CD8-positive, alpha-beta memory T cell (primary cell): ENCODE measurements around the gene IL1RL1. TPM values are rescaled to one million over a fixed set of nuclear protein-coding genes. Genes with fewer than 3 reads are reported as not detected.

Experiments
- CTCF ChIA-PET: fragments of 350-600 bp; sonication (Branson Sonifier 250); formaldehyde crosslinking; loops from one replicate; lab custom pipeline; 2021; ENCODE audit warnings: antibody characterized with exemption; lab: Charles Lee
- POLR2A ChIA-PET: fragments of 350-600 bp; sonication (Branson Sonifier 250); formaldehyde crosslinking; loops from one replicate; lab custom pipeline; 2021; ENCODE audit warnings: antibody characterized with exemption; lab: Charles Lee
- DNase-seq, 5 donors: peaks; one replicate each; pipeline versions ENCODE4 v3.0.0 to v3.0.0-alpha.2; 2020 to 2022; ENCODE audit warnings: mixed read lengths in 1 of 5
- H3K27ac ChIP-seq: one replicate; pipeline ENCODE4 v1.7.0; 2013; ENCODE audit warnings: low read depth, mild to moderate bottlenecking, low read length, moderate library complexity
- H3K27me3 ChIP-seq: 2 replicates; pipeline ENCODE4 v1.7.0; 2013; ENCODE audit warnings: low read length, mild to moderate bottlenecking; ENCODE audit not compliant: insufficient read depth, poor library complexity, severe bottlenecking
- H3K36me3 ChIP-seq: 2 replicates; pipeline ENCODE4 v1.7.0; 2013; ENCODE audit warnings: mild to moderate bottlenecking, low read length, moderate library complexity; ENCODE audit not compliant: insufficient read depth
- H3K4me1 ChIP-seq: 2 replicates; pipeline ENCODE4 v1.7.0; 2013; ENCODE audit warnings: mild to moderate bottlenecking, low read length, moderate library complexity; ENCODE audit not compliant: insufficient read depth
- H3K4me3 ChIP-seq: 2 replicates; pipeline ENCODE4 v1.7.0; 2013; ENCODE audit warnings: mild to moderate bottlenecking, low read length
- H3K9me3 ChIP-seq: 2 replicates; pipeline ENCODE4 v1.7.0; 2013; ENCODE audit warnings: mild to moderate bottlenecking, low read length
- H3K27ac Mint-ChIP-seq, 8 donors: one replicate each; pipeline ENCODE4 v1.8.0; 2020 to 2021; ENCODE audit warnings: mixed read lengths in 8 of 8, mild to moderate bottlenecking in 6 of 8, inconsistent platforms in 3 of 8, moderate library complexity in 3 of 8
- H3K27me3 Mint-ChIP-seq, 2 donors: one replicate each; pipeline ENCODE4 v1.8.0; 2020 to 2021; ENCODE audit warnings: mixed read lengths in 2 of 2, mild to moderate bottlenecking in 1 of 2, moderate library complexity in 1 of 2
- H3K36me3 Mint-ChIP-seq, 3 donors: one replicate each; pipeline ENCODE4 v1.8.0; 2020 to 2021; ENCODE audit warnings: mixed read lengths in 3 of 3, inconsistent platforms in 1 of 3, mild to moderate bottlenecking in 1 of 3
- H3K4me1 Mint-ChIP-seq, 3 donors: one replicate each; pipeline ENCODE4 v1.8.0; 2020 to 2021; ENCODE audit warnings: mixed read lengths in 3 of 3, inconsistent platforms in 1 of 3, mild to moderate bottlenecking in 1 of 3
- H3K4me3 Mint-ChIP-seq, 7 donors: one replicate each; pipeline ENCODE4 v1.8.0; 2020 to 2021; ENCODE audit warnings: mixed read lengths in 7 of 7, mild to moderate bottlenecking in 6 of 7, moderate library complexity in 4 of 7, inconsistent platforms in 2 of 7
- H3K9me3 Mint-ChIP-seq, 5 donors: one replicate each; pipeline ENCODE4 v1.8.0; 2020 to 2022; ENCODE audit warnings: mixed read lengths in 5 of 5, mild to moderate bottlenecking in 3 of 5, moderate library complexity in 2 of 5, inconsistent platforms in 1 of 5
- polyA plus RNA-seq: library from polyadenylated mRNA; unstranded; fragments of 300-500 nt; fragmentation: Illumina TruSeq; gene quantifications from one replicate; pipeline ENCODE4 v1.2.3, GENCODE V29; 2021
- total RNA-seq, 2 experiments: library from RNA; stranded (reverse); gene quantifications; one replicate each; pipeline ENCODE4 v1.2.3, GENCODE V29; 2021

The IL1RL1 gene
- under 1 TPM; 0.22 to 0.35 TPM for total RNA-seq
- 0.14 TPM for polyA plus RNA-seq

DNA sequence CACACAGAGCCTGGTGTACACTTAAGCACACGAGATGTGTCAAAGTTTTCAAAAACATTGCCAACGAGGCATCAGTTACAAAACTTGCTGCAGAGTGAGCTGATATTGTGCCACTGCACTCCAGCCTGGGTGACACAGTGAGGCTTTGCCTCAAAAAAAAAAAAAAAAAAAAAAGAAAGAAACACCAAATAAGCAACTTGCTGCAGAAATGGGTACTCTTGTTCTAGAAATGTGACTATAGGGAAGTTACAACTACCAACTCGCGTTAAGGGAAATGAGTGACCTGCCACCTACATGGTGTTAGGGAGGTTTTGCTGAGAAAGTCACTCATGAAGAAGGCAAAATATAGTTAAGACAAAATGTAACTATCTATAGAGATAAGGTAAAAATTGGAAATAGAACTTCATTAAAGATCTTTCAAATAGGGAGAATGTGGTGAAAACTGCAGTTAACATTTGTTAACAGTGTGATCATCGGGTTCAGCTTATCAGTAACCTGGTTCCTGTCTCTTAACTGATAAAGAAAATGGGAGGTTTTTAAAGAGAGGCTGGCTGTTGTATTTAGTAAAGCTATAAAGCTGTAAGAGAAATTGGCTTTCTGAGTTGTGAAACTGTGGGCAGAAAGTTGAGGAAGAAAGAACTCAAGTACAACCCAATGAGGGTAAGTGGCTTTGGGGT is at the start of gene IL1RL1:
IL1RL1 (plus strand) TSS at position 600 of the 677 bp plus-strand sequence. CDS start 26,702 bp downstream, outside the sequence.
- ChIA-PET CTCF (no interaction called here), POLR2A (no interaction called here)
- no peak within 1 kb of the TSS for H3K27ac ChIP-seq
- H3K36me3 ChIP-seq = no peaks in the 10 kb centered on the region
- no peaks in the 10 kb centered on the region for H3K9me3 ChIP-seq
- no peak for DNase-seq
- Mint-ChIP-seq H3K27ac (no peak within 1 kb of the TSS), H3K4me1 (peaks cover 0 to 2% (median 0%) of the 10 kb centered on the region in 3 donors), H3K9me3 (no peaks in the 10 kb centered on the region), H3K27me3 (peaks cover 3 to 14% of the 10 kb centered on the region in 2 donors), H3K36me3 (no peaks in the 10 kb centered on the region), H3K4me3 (no peak within 1 kb of the TSS)
- no peaks in the 10 kb centered on the region for H3K27me3 ChIP-seq
- no peak within 1 kb of the TSS for H3K4me3 ChIP-seq
- no peaks in the 10 kb centered on the region for H3K4me1 ChIP-seq

DNA sequence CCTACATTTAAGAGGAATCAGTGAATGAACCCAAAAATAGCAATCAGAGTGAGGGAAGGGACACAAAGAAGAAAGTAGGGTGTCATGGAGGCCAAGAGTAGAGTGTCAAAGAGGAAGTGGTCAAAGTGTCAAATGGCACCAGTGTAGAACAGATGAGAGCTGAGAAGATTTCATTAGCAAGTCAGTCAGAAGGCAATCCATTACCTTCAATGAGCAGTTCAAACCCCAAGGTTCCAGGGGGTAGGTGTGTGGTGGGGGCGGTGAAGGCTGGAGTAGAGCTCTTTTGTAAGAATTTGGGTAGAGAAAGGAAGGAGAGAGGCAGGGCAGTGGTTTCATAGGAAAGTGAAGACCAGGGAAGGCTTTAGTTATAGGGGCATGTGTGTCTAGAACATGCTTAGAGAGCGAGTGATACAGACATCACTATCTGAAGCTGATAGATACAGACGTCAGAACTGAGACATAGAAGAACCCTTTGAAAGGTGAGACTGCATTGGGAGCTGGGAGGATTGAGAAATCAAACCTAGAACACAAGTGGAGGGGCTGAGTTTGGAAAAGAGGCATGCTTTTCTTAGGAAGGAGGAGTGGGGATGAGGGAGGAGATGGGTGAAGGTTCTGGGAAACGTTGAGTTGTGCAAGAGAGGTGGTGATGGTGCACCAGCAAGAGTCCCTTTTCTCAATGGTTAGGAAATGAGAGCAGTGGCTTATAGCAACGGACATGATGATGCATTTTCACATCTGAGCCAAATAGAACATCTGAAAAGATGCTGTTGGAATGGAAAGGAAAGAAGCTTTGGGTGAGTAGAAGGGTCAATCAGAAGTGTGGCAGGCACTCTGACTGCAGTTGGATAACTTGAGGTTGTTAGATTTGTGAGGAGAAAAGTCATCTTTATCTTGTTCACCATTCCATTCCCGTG is 48.9 kb upstream of the IL1RL1 start:
- H3K4me3 ChIP-seq = no peak overlapping the region
- H3K27me3 ChIP-seq = no peaks in the 10 kb centered on the region
- Mint-ChIP-seq H3K4me3 (no peak overlapping the region), H3K9me3 (no peaks in the 10 kb centered on the region), H3K27me3 (no peaks in the 10 kb centered on the region), H3K4me1 (peaks cover 18 to 40% (median 38%) of the 10 kb centered on the region in 3 donors), H3K36me3 (peaks cover 0 to 4% (median 3%) of the 10 kb centered on the region in 3 donors), H3K27ac (no peak overlapping the region)
- ChIA-PET CTCF (interaction anchor here (0.9 to 1.8 kb wide), 6 partner anchors 10 to 93 kb away, joined by 3 to 7 read pairs (median 4); partner anchors contain the start of gene IL18R1), POLR2A (no interaction called here)
- H3K9me3 ChIP-seq = no peaks in the 10 kb centered on the region
- no peak overlapping the region for H3K27ac ChIP-seq
- no peaks in the 10 kb centered on the region for H3K36me3 ChIP-seq
- peak in 1 of 5 donors; percentile 27 for DNase-seq
- H3K4me1 ChIP-seq = peaks cover 29% of the 10 kb centered on the region

DNA sequence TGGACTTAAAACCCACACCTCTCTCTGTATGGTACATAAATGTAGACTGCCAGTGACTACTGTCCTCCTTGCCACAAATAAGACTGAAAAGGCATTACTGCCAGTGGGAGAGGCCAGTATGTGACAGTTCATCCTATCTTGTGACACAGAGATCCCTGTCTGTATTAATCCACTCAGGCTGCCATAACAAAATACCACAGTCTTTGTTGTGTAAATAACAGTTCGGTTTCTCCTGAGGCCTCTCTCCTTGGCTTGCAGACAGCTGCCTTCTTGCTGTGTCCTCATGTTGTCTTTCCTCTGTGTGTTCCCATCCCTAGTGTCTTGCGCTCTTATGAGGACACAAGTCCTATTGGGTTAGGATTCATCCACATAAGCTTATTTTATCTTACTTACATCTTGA is 46.4 kb upstream of the IL1RL1 start:
- H3K4me3 Mint-ChIP-seq = peak overlapping the region in 2 of 7 donors; percentile 19 to 43
- no peaks in the 10 kb centered on the region for H3K9me3 Mint-ChIP-seq
- peak overlapping the region in 4 of 8 donors; percentile 16 to 69 (median 50) for H3K27ac Mint-ChIP-seq
- POLR2A ChIA-PET = no interaction called here
- H3K36me3 Mint-ChIP-seq = peaks cover 0 to 3% (median 1%) of the 10 kb centered on the region in 3 donors
- no peak overlapping the region for H3K27ac ChIP-seq
- H3K4me1 Mint-ChIP-seq = peaks cover 0 to 18% (median 18%) of the 10 kb centered on the region in 3 donors
- H3K4me3 ChIP-seq = no peak overlapping the region
- no peaks in the 10 kb centered on the region for H3K9me3 ChIP-seq
- CTCF ChIA-PET = interaction anchor here (0.6 to 1.7 kb wide), 2 partner anchors 13 to 24 kb away, joined by 3 to 5 read pairs; no protein-coding TSS in a partner anchor
- H3K27me3 ChIP-seq = no peaks in the 10 kb centered on the region
- peaks cover 0 to 4% of the 10 kb centered on the region in 2 donors for H3K27me3 Mint-ChIP-seq
- no peaks in the 10 kb centered on the region for H3K36me3 ChIP-seq
- no peak for DNase-seq
- peaks cover 13% of the 10 kb centered on the region for H3K4me1 ChIP-seq

DNA sequence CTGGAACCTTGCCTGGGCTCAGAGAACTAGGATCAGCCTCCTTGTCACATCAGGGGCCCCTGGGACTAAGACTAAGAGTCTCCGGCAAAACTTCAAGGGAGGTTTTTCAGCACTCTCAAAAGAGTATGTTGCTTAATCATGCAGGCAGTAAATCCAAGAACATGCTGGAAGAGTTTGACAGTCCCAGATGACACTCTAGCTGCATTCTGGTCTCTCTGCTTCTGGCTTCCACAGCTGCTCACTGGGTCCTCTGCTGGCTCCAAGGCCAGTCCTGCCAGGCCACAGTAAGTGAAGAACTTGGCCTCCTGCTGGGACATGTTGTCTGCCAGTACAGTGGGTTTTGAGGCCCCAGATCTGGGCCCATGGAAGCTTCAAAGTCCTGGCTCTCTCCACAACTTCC is 45.2 kb upstream of the IL1RL1 start:
- peaks cover 0 to 19% (median 18%) of the 10 kb centered on the region in 3 donors for H3K4me1 Mint-ChIP-seq
- no peak overlapping the region for H3K27ac Mint-ChIP-seq

DNA sequence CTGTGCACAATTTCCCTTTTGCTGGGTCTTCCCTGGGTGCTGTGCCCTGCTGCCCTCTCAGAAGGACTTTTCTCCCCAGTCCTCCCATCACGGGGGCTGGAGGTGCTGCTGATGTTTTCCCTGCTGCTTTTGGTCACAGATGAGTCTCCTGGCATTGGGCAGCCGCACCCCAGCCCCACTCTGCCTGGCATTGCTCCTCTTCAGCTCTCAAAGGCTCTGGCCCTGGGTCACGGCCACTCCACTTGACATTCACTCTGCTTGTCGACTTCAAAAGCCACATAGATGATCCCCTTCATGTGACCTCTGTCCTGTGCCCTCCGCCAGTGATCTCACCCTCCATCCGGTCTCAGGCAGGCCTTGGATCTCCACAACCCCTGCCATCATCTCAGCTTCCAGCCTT is 43.6 kb upstream of the IL1RL1 start:
- Mint-ChIP-seq H3K36me3 (peaks cover 0 to 7% (median 1%) of the 10 kb centered on the region in 3 donors), H3K27ac (no peak overlapping the region), H3K27me3 (peaks cover 1 to 13% of the 10 kb centered on the region in 2 donors), H3K9me3 (no peaks in the 10 kb centered on the region), H3K4me3 (no peak overlapping the region), H3K4me1 (peaks cover 9 to 31% (median 27%) of the 10 kb centered on the region in 3 donors)
- ChIA-PET POLR2A (no interaction called here), CTCF (interaction anchor here (2.4 kb wide), 1 partner anchor 27 kb away, joined by 10 read pairs; no protein-coding TSS in a partner anchor)
- no peaks in the 10 kb centered on the region for H3K36me3 ChIP-seq
- H3K9me3 ChIP-seq = no peaks in the 10 kb centered on the region
- DNase-seq = no peak
- no peak overlapping the region for H3K27ac ChIP-seq
- no peak overlapping the region for H3K4me3 ChIP-seq
- no peaks in the 10 kb centered on the region for H3K27me3 ChIP-seq
- H3K4me1 ChIP-seq = peaks cover 3% of the 10 kb centered on the region

More for the DNA sequence above, 45.2 kb upstream of the IL1RL1 start:
- DNase-seq = no peak
- Histone ChIP-seq H3K4me3 (no peak overlapping the region), H3K9me3 (no peaks in the 10 kb centered on the region), H3K27ac (no peak overlapping the region), H3K36me3 (no peaks in the 10 kb centered on the region), H3K27me3 (no peaks in the 10 kb centered on the region), H3K4me1 (peaks cover 13% of the 10 kb centered on the region)
- CTCF ChIA-PET = interaction anchor here (1.0 to 2.4 kb wide), 4 partner anchors 14 to 182 kb away, joined by 3 to 10 read pairs (median 6); no protein-coding TSS in a partner anchor
- H3K9me3 Mint-ChIP-seq = no peaks in the 10 kb centered on the region
- peaks cover 1 to 11% of the 10 kb centered on the region in 2 donors for H3K27me3 Mint-ChIP-seq
- peaks cover 0 to 7% (median 1%) of the 10 kb centered on the region in 3 donors for H3K36me3 Mint-ChIP-seq
- H3K4me3 Mint-ChIP-seq = no peak overlapping the region
- POLR2A ChIA-PET = no interaction called here

DNA sequence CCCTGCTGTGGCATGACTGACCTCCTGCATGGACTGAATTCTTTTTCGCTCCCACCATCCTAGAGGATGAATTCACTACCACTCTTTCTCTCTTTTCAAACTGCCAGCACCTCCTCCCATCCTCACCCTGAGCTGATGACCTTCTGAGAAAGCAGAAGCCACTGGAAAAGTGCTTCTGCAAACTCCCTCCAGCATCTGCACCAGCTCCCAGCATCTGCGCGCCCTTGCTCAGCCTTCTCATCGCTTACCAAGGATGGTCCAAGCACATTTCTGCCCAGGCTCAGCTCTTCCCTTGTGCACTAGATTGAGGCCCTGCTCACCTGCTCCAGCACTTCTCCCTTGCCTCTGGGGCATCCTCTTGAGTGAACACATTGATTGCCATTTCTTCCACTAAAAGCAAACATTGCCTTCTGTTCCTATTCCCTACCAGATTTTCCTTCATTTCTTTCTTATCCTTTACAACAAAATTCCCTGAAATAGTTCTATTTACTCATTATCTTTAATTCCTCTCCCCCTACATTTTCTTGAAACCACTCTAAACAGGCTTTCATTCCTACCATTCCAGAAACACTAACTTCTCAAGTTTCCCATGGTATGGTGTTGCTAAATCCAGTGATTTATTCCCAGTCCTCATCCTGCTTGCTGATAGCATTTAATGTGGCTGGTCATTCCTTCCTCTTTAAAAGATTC is 42.7 kb upstream of the IL1RL1 start:
- Mint-ChIP-seq H3K4me3 (no peak overlapping the region), H3K9me3 (no peaks in the 10 kb centered on the region), H3K27me3 (peaks cover 1 to 16% of the 10 kb centered on the region in 2 donors), H3K4me1 (peaks cover 9 to 32% (median 25%) of the 10 kb centered on the region in 3 donors), H3K27ac (no peak overlapping the region), H3K36me3 (peaks cover 0 to 7% (median 1%) of the 10 kb centered on the region in 3 donors)
- no peaks in the 10 kb centered on the region for H3K9me3 ChIP-seq
- H3K4me3 ChIP-seq = no peak overlapping the region
- no peak for DNase-seq
- POLR2A ChIA-PET = no interaction called here
- H3K27ac ChIP-seq = no peak overlapping the region
- CTCF ChIA-PET = no interaction called here
- no peaks in the 10 kb centered on the region for H3K4me1 ChIP-seq
- H3K36me3 ChIP-seq = no peaks in the 10 kb centered on the region
- no peaks in the 10 kb centered on the region for H3K27me3 ChIP-seq

DNA sequence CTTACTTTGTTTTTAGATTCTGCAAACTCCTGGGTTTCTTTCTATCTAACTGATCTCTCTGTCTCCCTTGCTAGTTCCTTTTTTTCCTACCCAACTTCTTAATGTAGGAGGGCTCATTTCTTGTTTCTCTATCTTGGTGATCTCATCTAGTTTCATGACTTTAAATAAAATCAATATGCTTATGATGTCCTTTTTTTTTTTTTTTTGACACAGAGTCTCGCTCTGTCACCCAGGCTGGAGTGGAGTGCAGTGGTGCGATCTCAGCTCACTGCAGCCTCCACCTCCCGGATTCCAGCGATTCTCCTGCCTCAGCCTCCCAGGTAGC is 42.2 kb upstream of the IL1RL1 start:
- Mint-ChIP-seq H3K36me3 (peaks cover 0 to 7% (median 1%) of the 10 kb centered on the region in 3 donors), H3K9me3 (no peaks in the 10 kb centered on the region), H3K4me1 (peaks cover 9 to 27% (median 20%) of the 10 kb centered on the region in 3 donors), H3K27ac (no peak overlapping the region), H3K4me3 (no peak overlapping the region), H3K27me3 (peaks cover 1 to 20% of the 10 kb centered on the region in 2 donors)
- H3K36me3 ChIP-seq = no peaks in the 10 kb centered on the region
- CTCF ChIA-PET = no interaction called here
- POLR2A ChIA-PET = no interaction called here
- no peaks in the 10 kb centered on the region for H3K4me1 ChIP-seq
- no peaks in the 10 kb centered on the region for H3K9me3 ChIP-seq
- DNase-seq = no peak
- H3K4me3 ChIP-seq = no peak overlapping the region
- H3K27ac ChIP-seq = no peak overlapping the region
- H3K27me3 ChIP-seq = no peaks in the 10 kb centered on the region
